Breast epithelium (tissue), 3 donors: ENCODE measurements around the gene GRIA3.

Experiments
- CTCF ChIP-seq, 3 donors: fragments of 450-650 bp; IDR thresholded peaks; one replicate each; pipeline ENCODE4 v1.5.1; 2016 to 2017; ENCODE audit warnings: antibody characterized with exemption in 3 of 3, mild to moderate bottlenecking in 3 of 3, moderate library complexity in 3 of 3
- POLR2A ChIP-seq: fragments of 450-650 bp; IDR thresholded peaks from one replicate; pipeline ENCODE4 v1.6.1; 2016; ENCODE audit warnings: antibody characterized with exemption, mild to moderate bottlenecking, moderate library complexity

GRCh38 chrX:123140904-123141303 is 43.2 kb upstream of the GRIA3 start:
- TF ChIP-seq POLR2A (no peak), CTCF (IDR thresholded peaks at IDR 0.05) (no peak)
